OCI-LY7 (cell line): Measurements from ENCODE around the gene H1-8. TPM values are rescaled to one million over a fixed set of nuclear protein-coding genes. Genes with fewer than 3 reads are reported as not detected.

ENCODE experiments used
- BruUV-seq: library from RNA; stranded (reverse); fragments of 400-500 nt; replicated peaks from 2 replicates; lab custom pipeline; 2021; lab: Mats Ljungman, UMichigan
- CTCF ChIA-PET: fragments of 300-600 bp; sonication (Branson Sonifier 250); formaldehyde crosslinking; loops from one replicate; lab custom pipeline; 2022; ENCODE audit warnings: antibody characterized with exemption; ENCODE audit not compliant: unreplicated experiment; lab: Charles Lee
- POLR2A ChIA-PET: fragments of 300-600 bp; sonication (Branson Sonifier 250); formaldehyde crosslinking; loops from one replicate; lab custom pipeline; 2022; ENCODE audit warnings: antibody characterized with exemption; lab: Charles Lee
- DNase-seq: peaks from one replicate; pipeline ENCODE4 v3.0.0-alpha.2; 2015; ENCODE audit warnings: low spot score
- H2AFZ ChIP-seq: fragments of 200-600 bp; sonication (generic), shearing (Covaris generic); 2 replicates; pipeline ENCODE4 v1.6.1; 2014; ENCODE audit warnings: mild to moderate bottlenecking, antibody characterized with exemption, low read length, moderate library complexity
- H3K27ac ChIP-seq: fragments of 200-600 bp; sonication (generic); 2 replicates; pipeline ENCODE4 v1.5.1; 2014; ENCODE audit warnings: mixed run types, low read depth, mild to moderate bottlenecking, moderate library complexity, low read length, inconsistent platforms; ENCODE audit not compliant: poor library complexity, severe bottlenecking
- H3K36me3 ChIP-seq: fragments of 200-600 bp; sonication (generic); 2 replicates; pipeline ENCODE4 v1.6.1; 2014; ENCODE audit warnings: mild to moderate bottlenecking, antibody characterized with exemption, low read length, moderate library complexity, mixed read lengths; ENCODE audit not compliant: insufficient read depth
- H3K4me1 ChIP-seq: fragments of 200-600 bp; sonication (generic); 2 replicates; pipeline ENCODE4 v1.5.1; 2014; ENCODE audit warnings: mild to moderate bottlenecking, low read length; ENCODE audit not compliant: insufficient read depth, poor library complexity, severe bottlenecking
- H3K4me2 ChIP-seq: fragments of 200-600 bp; sonication (generic); 2 replicates; pipeline ENCODE4 v1.6.1; 2014; ENCODE audit warnings: mild to moderate bottlenecking, low read length
- H3K4me3 ChIP-seq: fragments of 200-600 bp; sonication (generic); 2 replicates; pipeline ENCODE4 v1.5.1; 2014; ENCODE audit warnings: mild to moderate bottlenecking, low read depth, low read length; ENCODE audit not compliant: poor library complexity, severe bottlenecking
- H3K79me2 ChIP-seq: fragments of 200-600 bp; sonication (generic); 2 replicates; pipeline ENCODE4 v1.6.1; 2016; ENCODE audit warnings: low read depth, mild to moderate bottlenecking, low read length, moderate library complexity, mixed read lengths; ENCODE audit not compliant: insufficient read depth
- H3K9me2 ChIP-seq: fragments of 200-600 bp; sonication (generic); 2 replicates; pipeline ENCODE4 v1.6.1; 2016; ENCODE audit warnings: mild to moderate bottlenecking, low read length, mixed read lengths; ENCODE audit not compliant: insufficient read depth
- H3K9me3 ChIP-seq: fragments of 200-600 bp; sonication (generic); 2 replicates; pipeline ENCODE4 v1.6.1; 2014; ENCODE audit warnings: mild to moderate bottlenecking, mixed run types, low read length, mixed read lengths
- H4K20me1 ChIP-seq: fragments of 200-600 bp; sonication (generic); 2 replicates; pipeline ENCODE4 v1.6.1; 2014; ENCODE audit warnings: mild to moderate bottlenecking, antibody characterized with exemption, low read length, moderate library complexity, mixed read lengths; ENCODE audit not compliant: insufficient read depth
- EZH2phosphoT487 ChIP-seq: fragments of 200-600 bp; sonication (generic); IDR thresholded peaks from 2 replicates; pipeline ENCODE4 v1.6.1; 2018; ENCODE audit warnings: low read depth, borderline replicate concordance, mild to moderate bottlenecking, mixed run types, antibody characterized with exemption, low read length, moderate library complexity, mixed read lengths
- intact Hi-C: fragments of 100-400 bp; cut with micrococcal nuclease; formaldehyde crosslinking; loops from one replicate; pipeline ENCODE4 v1.10.0; 2022; ENCODE audit not compliant: unreplicated experiment
- total RNA-seq, 2 experiments: library from RNA; depleted of rRNA in 1 of 2; stranded (reverse); fragments of >200 nt in 1 of 2; shearing (Covaris generic) in 1 of 2; gene quantifications; 2 replicates each; pipeline ENCODE4 v1.2.3, GENCODE V29; 2014 to 2022
- TF ChIP-seq, protein P1 (sequence below): fragments of 200-600 bp; sonication (generic); conservative IDR thresholded peaks from 2 replicates; pipeline ENCODE4 v1.5.1; 2014; ENCODE audit warnings: mild to moderate bottlenecking, antibody characterized with exemption, low read length, moderate library complexity, mixed read lengths

H1-8 gene
- total RNA-seq, 2 experiments from 2014 or later, result not detected

DNA sequence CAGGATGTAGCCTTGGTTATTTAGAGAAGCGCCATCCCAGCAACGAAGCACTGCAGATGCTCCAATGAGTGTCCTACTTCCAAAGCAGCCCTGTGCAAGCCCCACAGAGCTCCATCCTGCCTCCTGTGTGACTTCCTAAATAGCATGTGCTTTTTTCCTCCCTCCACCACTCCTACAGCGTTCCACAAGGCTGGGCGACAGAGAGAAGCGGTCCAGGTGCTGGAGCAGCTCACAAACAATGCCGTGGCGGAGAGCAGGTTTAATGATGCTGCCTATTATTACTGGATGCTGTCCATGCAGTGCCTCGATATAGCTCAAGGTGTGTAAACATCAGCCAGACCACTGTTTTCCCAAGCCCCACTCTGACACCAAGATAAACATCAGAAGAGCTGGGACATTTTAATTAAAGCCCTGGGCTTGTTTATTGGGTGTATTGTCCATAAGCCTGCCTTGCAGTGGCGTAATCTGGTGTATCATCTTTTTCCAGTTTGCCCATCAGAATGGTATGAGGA lies 36.7 kb upstream of the H1-8 start:
- BruUV-seq, result no TSS peak
- CTCF ChIA-PET, result no interaction called here
- TF ChIP-seq EZH2phosphoT487, result no peak
- TF ChIP-seq, protein P1, sequence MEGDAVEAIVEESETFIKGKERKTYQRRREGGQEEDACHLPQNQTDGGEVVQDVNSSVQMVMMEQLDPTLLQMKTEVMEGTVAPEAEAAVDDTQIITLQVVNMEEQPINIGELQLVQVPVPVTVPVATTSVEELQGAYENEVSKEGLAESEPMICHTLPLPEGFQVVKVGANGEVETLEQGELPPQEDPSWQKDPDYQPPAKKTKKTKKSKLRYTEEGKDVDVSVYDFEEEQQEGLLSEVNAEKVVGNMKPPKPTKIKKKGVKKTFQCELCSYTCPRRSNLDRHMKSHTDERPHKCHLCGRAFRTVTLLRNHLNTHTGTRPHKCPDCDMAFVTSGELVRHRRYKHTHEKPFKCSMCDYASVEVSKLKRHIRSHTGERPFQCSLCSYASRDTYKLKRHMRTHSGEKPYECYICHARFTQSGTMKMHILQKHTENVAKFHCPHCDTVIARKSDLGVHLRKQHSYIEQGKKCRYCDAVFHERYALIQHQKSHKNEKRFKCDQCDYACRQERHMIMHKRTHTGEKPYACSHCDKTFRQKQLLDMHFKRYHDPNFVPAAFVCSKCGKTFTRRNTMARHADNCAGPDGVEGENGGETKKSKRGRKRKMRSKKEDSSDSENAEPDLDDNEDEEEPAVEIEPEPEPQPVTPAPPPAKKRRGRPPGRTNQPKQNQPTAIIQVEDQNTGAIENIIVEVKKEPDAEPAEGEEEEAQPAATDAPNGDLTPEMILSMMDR, result no peak

DNA sequence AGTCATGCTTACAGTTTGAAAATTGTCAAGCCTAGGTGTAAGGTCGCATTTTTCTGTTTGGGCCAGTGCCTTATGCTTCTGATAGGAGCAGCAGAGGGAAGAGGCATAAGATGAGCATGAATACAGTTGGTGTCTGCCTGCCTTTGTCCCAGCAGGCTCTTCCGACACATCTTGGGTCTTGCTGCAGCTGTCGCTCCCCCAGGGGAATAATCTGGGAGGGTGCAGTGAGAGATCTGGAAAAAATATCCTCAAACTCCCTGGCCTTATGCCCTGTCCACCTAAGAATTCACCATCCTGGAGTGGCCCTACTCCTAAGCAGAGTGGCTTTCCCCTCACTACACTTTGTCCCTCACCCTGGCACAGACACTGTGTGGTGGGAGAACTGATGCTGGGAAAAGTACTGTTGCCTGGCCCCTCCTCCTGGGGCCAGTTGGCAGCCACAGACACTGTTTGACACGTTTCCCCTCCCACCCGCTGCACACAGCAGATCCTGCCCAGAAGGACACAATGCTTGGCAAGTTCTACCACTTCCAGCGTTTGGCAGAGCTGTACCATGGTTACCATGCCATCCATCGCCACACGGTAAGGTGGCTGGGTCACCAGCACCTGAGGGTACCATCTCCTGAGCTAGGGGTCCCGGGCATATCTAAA lies 35.7 kb upstream of the H1-8 start:
- Histone ChIP-seq H3K9me3 (no peaks in the 10 kb centered on the region), H3K9me2 (no peaks in the 10 kb centered on the region), H3K79me2 (no peaks in the 10 kb centered on the region), H2AFZ (no peak overlapping the region), H3K4me1 (no peaks in the 10 kb centered on the region), H3K27ac (no peak overlapping the region), H3K4me2 (no peak overlapping the region), H3K36me3 (0 out of 2 replicates have a peak, but pooled peaks cover 3% of the 10 kb centered on the region), H4K20me1 (no peaks in the 10 kb centered on the region), H3K4me3 (no peak overlapping the region)
- ChIA-PET CTCF (no interaction called here), POLR2A (no interaction called here)
- intact Hi-C loops, result no loop called here
- DNase-seq, result no peak
- TF ChIP-seq EZH2phosphoT487, result no peak
- TF ChIP-seq, protein P1, result no peak
- BruUV-seq, result no TSS peak

More for the DNA sequence above, 36.7 kb upstream of the H1-8 start:
- H3K9me2 ChIP-seq, result no peaks in the 10 kb centered on the region
- no peaks in the 10 kb centered on the region for H3K79me2 ChIP-seq
- intact Hi-C loops, result no loop called here
- POLR2A ChIA-PET, result no interaction called here
- no peaks in the 10 kb centered on the region for H4K20me1 ChIP-seq
- H3K9me3 ChIP-seq, result no peaks in the 10 kb centered on the region
- H3K4me2 ChIP-seq, result no peak overlapping the region
- H3K4me1 ChIP-seq, result no peaks in the 10 kb centered on the region
- H3K4me3 ChIP-seq, result no peak overlapping the region
- no peak overlapping the region for H2AFZ ChIP-seq
- 0 out of 2 replicates have a peak, but pooled peaks cover 3% of the 10 kb centered on the region for H3K36me3 ChIP-seq
- H3K27ac ChIP-seq, result no peak overlapping the region
- no peak for DNase-seq

DNA sequence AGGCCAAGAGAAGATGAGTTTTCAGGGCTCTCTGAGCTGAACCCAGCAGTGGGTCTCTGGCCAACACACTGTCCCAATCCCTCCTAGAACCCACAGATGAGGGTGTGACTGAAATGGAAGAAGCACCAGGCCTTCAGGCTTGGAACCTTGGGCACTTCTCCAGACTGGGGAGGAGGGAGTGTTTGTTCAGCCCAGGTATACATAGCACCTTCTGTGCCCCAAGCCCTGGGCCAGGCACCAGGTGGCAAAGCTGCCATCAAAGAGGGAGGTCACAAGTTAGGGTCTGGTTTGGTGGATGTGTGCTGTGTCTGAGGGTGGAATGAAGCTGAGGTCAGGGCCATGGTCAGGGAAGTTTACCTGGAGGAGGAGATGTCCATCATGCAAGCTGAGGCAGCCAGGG lies 30.4 kb upstream of the H1-8 start:
- CTCF ChIA-PET, result no interaction called here
- no peak for TF ChIP-seq EZH2phosphoT487
- TF ChIP-seq, protein P1, result no peak

More for the DNA sequence above, 30.4 kb upstream of the H1-8 start:
- no peak overlapping the region for H3K4me3 ChIP-seq
- H3K36me3 ChIP-seq, result no peaks in the 10 kb centered on the region
- no peaks in the 10 kb centered on the region for H3K4me1 ChIP-seq
- intact Hi-C loops, result no loop called here
- no peaks in the 10 kb centered on the region for H3K79me2 ChIP-seq
- H3K4me2 ChIP-seq, result no peak overlapping the region
- POLR2A ChIA-PET, result no interaction called here
- no TSS peak for BruUV-seq
- H4K20me1 ChIP-seq, result no peaks in the 10 kb centered on the region
- no peak for DNase-seq
- no peak overlapping the region for H2AFZ ChIP-seq
- H3K9me2 ChIP-seq, result no peaks in the 10 kb centered on the region
- H3K27ac ChIP-seq, result no peak overlapping the region
- no peaks in the 10 kb centered on the region for H3K9me3 ChIP-seq
